ENCODE results near the gene ANKH. TPM values are rescaled to one million over a fixed set of nuclear protein-coding genes. Genes with fewer than 3 reads are reported as not detected.

The ANKH gene
- total RNA-seq, 4 donors from 2014 or later: 33.4 to 49.4 (median 38.0) TPM

DNA sequence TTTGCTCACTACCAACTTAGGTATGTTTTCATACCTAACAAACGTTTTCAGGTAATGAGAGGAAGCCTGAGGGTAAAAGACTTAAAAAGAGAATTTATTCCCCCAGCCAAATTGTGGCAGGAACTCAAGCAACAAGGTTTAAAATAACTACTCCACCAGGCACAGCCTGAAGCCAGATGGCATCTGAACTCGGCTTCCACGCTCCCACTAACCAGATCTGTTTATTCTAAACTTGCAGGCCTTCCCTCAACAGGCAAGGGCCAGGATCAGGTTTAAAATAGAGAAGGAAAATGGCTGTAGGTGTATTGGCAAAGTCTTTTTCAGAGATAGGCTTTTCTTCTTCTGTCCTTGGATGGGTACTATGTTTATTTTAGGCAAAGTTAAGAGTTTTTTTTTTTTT lies 117.6 kb downstream of the ANKH start:
- H3K4me3 ChIP-seq: no peak overlapping the region
- TF ChIP-seq EP300 (IDR thresholded peaks at IDR 0.05) (no peak), POLR2AphosphoS5 (IDR thresholded peaks at IDR 0.05) (no peak), CTCF (IDR thresholded peaks at IDR 0.05) (peak in 1 of 3 experiments; percentile 16)
- peaks cover 0 to 48% (median 27%) of the 10 kb centered on the region in 4 donors for H3K36me3 ChIP-seq
- H3K27ac ChIP-seq (replicated peaks in 1 of 4): peak overlapping the region in 2 of 4 donors; percentile 9 to 24
- no peak for DNase-seq (ENCODE audit: extremely low spot score)
- H3K4me1 ChIP-seq: peaks cover 5 to 23% (median 18%) of the 10 kb centered on the region in 4 donors
- 41% methylated on average over 3 of the region's 3 CpGs for WGBS
- intact Hi-C loops (cut with DNase I): no loop called here
- no peaks in the 10 kb centered on the region for H3K27me3 ChIP-seq
- no peaks in the 10 kb centered on the region for H3K9me3 ChIP-seq

DNA sequence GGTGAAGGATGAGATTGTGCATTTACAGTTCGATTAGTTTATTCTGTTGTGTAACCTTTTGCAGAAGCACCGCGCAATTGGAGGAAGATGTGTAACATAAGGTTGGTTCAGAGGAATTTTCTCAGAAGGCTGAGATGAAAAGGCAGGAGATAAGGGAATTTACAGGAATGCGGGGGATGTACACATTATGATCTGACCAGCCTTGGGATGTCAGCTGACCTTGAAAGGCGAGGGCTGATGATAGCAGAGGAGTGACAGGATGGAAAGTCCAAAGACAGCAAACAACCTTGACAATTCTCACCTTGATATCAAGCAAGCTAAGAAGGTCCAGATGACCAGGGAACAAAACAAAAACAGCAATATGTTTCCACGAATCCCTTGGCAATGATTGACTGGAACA lies 118.3 kb downstream of the ANKH start:
- WGBS: 82% methylated on average over 6 of the region's 6 CpGs
- no peak for TF ChIP-seq POLR2A (IDR thresholded peaks at IDR 0.05; ENCODE audit: low read depth)
- no peak for TF ChIP-seq EP300 (IDR thresholded peaks at IDR 0.05)
- TF ChIP-seq POLR2AphosphoS5 (IDR thresholded peaks at IDR 0.05): no peak
- TF ChIP-seq CTCF (IDR thresholded peaks at IDR 0.05): no peak
- Histone ChIP-seq H3K4me1 (peaks cover 5 to 23% (median 18%) of the 10 kb centered on the region in 4 donors), H3K4me3 (no peak overlapping the region), H3K9me3 (no peaks in the 10 kb centered on the region), H3K36me3 (peaks cover 3 to 54% (median 33%) of the 10 kb centered on the region in 4 donors), H3K27me3 (no peaks in the 10 kb centered on the region), H3K27ac (replicated peaks in 1 of 4) (no peak overlapping the region)
- intact Hi-C loops (cut with DNase I): no loop called here
- DNase-seq (ENCODE audit: extremely low spot score): no peak

DNA sequence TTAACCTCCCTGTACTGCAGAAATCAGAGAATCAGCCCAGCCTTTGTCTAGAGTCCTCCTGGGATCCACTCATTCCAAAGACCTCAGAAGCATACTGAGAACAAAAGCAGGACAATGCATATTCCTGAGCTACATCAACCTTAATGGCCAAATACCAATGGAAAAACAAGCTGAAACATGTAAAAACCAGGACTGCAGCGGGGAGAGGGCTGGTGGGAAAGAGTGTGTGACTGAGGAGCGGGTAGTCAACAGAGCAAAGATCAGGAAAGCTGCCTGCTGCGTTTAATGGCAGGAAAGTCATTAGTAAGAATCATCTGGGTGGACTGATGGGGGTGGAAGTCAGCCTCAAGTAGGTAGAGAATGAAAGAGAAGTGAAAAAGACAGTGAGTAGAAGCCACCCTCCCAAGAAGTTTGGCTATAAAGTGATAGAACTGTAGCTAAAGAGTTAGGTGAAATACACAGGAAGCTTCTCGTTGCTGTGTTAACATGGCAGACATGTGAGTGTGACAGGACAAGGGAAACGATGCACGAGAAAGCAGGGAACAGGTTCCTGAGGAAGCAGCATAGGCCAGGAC lies 119.0 kb downstream of the ANKH start:
- peaks cover 8 to 61% (median 37%) of the 10 kb centered on the region in 4 donors for H3K36me3 ChIP-seq
- intact Hi-C loops (cut with DNase I): no loop called here
- no peaks in the 10 kb centered on the region for H3K9me3 ChIP-seq
- H3K4me1 ChIP-seq: peaks cover 5 to 23% (median 18%) of the 10 kb centered on the region in 4 donors
- no peak overlapping the region for H3K4me3 ChIP-seq
- no peaks in the 10 kb centered on the region for H3K27me3 ChIP-seq
- WGBS: 76% methylated on average over 6 of the region's 6 CpGs
- TF ChIP-seq EP300 (IDR thresholded peaks at IDR 0.05) (no peak), CTCF (IDR thresholded peaks at IDR 0.05) (no peak), POLR2A (IDR thresholded peaks at IDR 0.05; ENCODE audit: low read depth) (no peak), POLR2AphosphoS5 (IDR thresholded peaks at IDR 0.05) (no peak)
- H3K27ac ChIP-seq (replicated peaks in 1 of 4): no peak overlapping the region
- no peak for DNase-seq (ENCODE audit: extremely low spot score)

DNA sequence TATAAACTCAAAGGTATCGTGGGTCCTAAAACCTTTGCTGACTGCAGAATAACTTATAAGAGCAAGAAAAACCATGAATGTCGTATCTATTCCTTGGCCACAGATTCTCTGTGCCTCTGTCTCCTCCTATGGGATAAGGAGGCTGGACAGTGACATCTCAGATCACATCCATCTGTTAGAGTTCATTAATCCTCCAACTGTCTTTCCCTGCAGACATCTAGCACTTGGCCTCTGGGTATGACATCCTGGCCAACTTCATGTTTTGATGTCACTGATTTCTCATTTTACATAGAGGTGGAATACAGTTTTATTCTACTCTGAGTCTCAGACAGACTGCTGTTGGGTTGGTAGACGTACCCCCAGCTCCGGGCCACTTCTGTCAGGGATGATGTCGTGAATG lies 120.9 kb downstream of the ANKH start:
- WGBS: 92% methylated on average over 5 of the region's 5 CpGs
- intact Hi-C loops (cut with DNase I): no loop called here
- Histone ChIP-seq H3K4me1 (peaks cover 5 to 22% (median 18%) of the 10 kb centered on the region in 4 donors), H3K9me3 (no peaks in the 10 kb centered on the region), H3K27ac (replicated peaks in 1 of 4) (no peak overlapping the region), H3K36me3 (peaks cover 15 to 77% (median 52%) of the 10 kb centered on the region in 4 donors), H3K4me3 (no peak overlapping the region), H3K27me3 (no peaks in the 10 kb centered on the region)
- no peak for TF ChIP-seq POLR2A (IDR thresholded peaks at IDR 0.05; ENCODE audit: low read depth)
- no peak for TF ChIP-seq POLR2AphosphoS5 (IDR thresholded peaks at IDR 0.05)
- TF ChIP-seq CTCF (IDR thresholded peaks at IDR 0.05): no peak
- TF ChIP-seq EP300 (IDR thresholded peaks at IDR 0.05): no peak
- no peak for DNase-seq (ENCODE audit: extremely low spot score)
